SK-N-SH treated with all-trans-retinoic acid at 6 μM for 48 hours (cell line): ENCODE measurements around the gene TUG1.

Experiments used
- ATAC-seq: fragments of 200-7000 bp; cut with Tn5 transposase; 3 replicates; pipeline ENCODE4 v1.9.1; 2020; ENCODE audit warnings: mild to moderate bottlenecking, moderate library complexity
- BACH2 ChIP-seq: fragments of 250-450 bp; sonication (Bioruptor Pico); IDR thresholded peaks from 2 replicates; pipeline ENCODE4 v1.9.0; 2021; ENCODE audit warnings: mild to moderate bottlenecking, borderline replicate concordance
- CSDC2 ChIP-seq: fragments of 250-450 bp; sonication (Bioruptor Pico); IDR thresholded peaks from 2 replicates; pipeline ENCODE4 v1.5.0; 2020; ENCODE audit warnings: mild to moderate bottlenecking, moderate library complexity
- ESRRG ChIP-seq: fragments of 250-450 bp; sonication (Bioruptor Pico); IDR thresholded peaks from 2 replicates; pipeline ENCODE4 v1.6.1; 2021; ENCODE audit warnings: mild to moderate bottlenecking
- GLIS3 ChIP-seq: fragments of 250-450 bp; sonication (Bioruptor Pico); IDR thresholded peaks from 2 replicates; pipeline ENCODE4 v1.5.0; 2020; ENCODE audit warnings: mild to moderate bottlenecking, moderate library complexity
- OSR1 ChIP-seq: fragments of 250-450 bp; sonication (Bioruptor Pico); IDR thresholded peaks from 2 replicates; pipeline ENCODE4 v1.8.0; 2022; ENCODE audit warnings: moderate library complexity, mild to moderate bottlenecking, inconsistent platforms
- POU6F1 ChIP-seq: fragments of 250-450 bp; sonication (Bioruptor Pico); IDR thresholded peaks from 2 replicates; pipeline ENCODE4 v1.8.0; 2021; ENCODE audit warnings: low read depth, mild to moderate bottlenecking, moderate library complexity, borderline replicate concordance
- PPARA ChIP-seq: fragments of 250-450 bp; sonication (Bioruptor Pico); IDR thresholded peaks from 2 replicates; pipeline ENCODE4 v1.5.0; 2020; ENCODE audit warnings: mild to moderate bottlenecking, borderline replicate concordance
- RARB ChIP-seq: fragments of 250-450 bp; sonication (Bioruptor Pico); IDR thresholded peaks from 2 replicates; pipeline ENCODE4 v1.8.0; 2021; ENCODE audit warnings: mild to moderate bottlenecking, moderate library complexity
- SNAI2 ChIP-seq: fragments of 250-450 bp; sonication (Bioruptor Pico); IDR thresholded peaks from 2 replicates; pipeline ENCODE4 v1.5.0; 2020; ENCODE audit warnings: mild to moderate bottlenecking, moderate library complexity
- TCF4 ChIP-seq: fragments of 250-450 bp; sonication (Bioruptor Pico); IDR thresholded peaks from 2 replicates; pipeline ENCODE4 v1.8.0; 2021; ENCODE audit warnings: mild to moderate bottlenecking, moderate library complexity, borderline replicate concordance
- ZC3H10 ChIP-seq: fragments of 250-450 bp; sonication (Bioruptor Pico); IDR thresholded peaks from 2 replicates; pipeline ENCODE4 v1.5.1; 2021; ENCODE audit warnings: mild to moderate bottlenecking, moderate library complexity
- ZFP3 ChIP-seq: fragments of 250-450 bp; sonication (Bioruptor Pico); IDR thresholded peaks from 2 replicates; pipeline ENCODE4 v1.5.0; 2020; ENCODE audit warnings: mild to moderate bottlenecking, moderate library complexity
- ZFP30 ChIP-seq: fragments of 450-650 bp; formaldehyde crosslinking; IDR thresholded peaks from 2 replicates; pipeline ENCODE4 v1.5.0; 2022; ENCODE audit warnings: mild to moderate bottlenecking, moderate library complexity
- ZNF70 ChIP-seq: fragments of 450-650 bp; formaldehyde crosslinking; IDR thresholded peaks from 2 replicates; pipeline ENCODE4 v1.5.0; 2020; ENCODE audit warnings: mild to moderate bottlenecking, moderate library complexity
- ZNF8 ChIP-seq: fragments of 450-650 bp; formaldehyde crosslinking; IDR thresholded peaks from 2 replicates; pipeline ENCODE4 v1.5.0; 2020; ENCODE audit warnings: mild to moderate bottlenecking, moderate library complexity
- TF ChIP-seq, protein P1 (sequence below): fragments of 250-450 bp; sonication (Bioruptor Pico); IDR thresholded peaks from 2 replicates; pipeline ENCODE4 v1.8.0; 2020; ENCODE audit warnings: mild to moderate bottlenecking, moderate library complexity, borderline replicate concordance

TUG1 gene

DNA sequence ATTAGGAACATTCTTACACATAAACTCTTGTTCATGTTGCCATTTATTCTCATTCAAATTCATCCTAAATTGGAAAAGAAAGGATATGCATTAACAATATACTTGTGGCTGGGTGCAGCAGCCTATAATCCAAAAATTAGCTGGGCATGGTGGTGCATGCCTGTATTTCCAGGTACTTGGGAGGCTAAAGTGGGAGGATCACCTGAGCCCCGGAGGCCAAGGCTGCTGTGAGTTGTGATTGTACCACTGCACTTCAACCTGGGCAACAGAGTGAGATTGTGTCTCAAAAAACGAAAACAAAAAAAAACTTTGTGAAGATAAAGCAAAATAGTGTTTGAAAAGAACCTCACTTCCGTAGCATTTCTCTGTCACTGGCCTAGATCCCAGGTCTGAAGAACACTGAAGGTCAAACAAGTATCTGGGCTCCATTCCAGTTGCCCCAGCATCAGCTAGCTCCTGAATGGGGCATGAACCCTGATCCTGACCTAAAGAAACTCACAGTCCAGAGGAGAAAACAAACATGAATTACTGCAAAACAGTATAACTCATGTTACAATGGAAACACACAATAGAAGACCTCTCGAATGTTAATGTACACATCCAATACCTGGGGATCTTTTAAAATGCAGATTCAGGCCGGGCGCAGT is 32.2 kb downstream of the TUG1 start:
- TF ChIP-seq POU6F1 (CRISPR knock-in tag) (no peak), TCF4 (no peak)
- ATAC-seq, result no peak

DNA sequence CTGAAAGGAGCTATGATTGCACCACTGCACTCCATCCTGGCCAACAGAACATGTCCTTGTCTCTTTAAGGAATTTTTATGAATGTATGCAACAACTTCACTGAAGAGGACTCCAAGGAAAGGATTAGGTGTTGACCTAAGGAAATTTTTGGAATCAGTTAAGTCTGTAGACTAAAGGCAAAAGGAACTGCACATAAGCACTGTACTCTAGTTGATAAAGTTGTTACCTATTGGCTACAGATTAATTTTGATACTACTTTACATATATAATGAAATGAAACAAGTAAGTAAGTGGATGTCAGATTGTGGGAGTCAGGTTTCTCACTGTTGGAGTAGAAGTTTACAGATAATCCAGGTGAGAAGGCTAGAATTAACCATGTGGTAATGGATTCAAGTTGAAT is 36.5 kb downstream of the TUG1 start:
- ATAC-seq, result no peak
- no peak for TF ChIP-seq OSR1 (CRISPR knock-in tag)
- no peak for TF ChIP-seq ZC3H10 (CRISPR knock-in tag)
- TF ChIP-seq ESRRG, result no peak
- TF ChIP-seq ZNF70, result no peak
- no peak for TF ChIP-seq ZFP30 (CRISPR knock-in tag)

- no peak for ATAC-seq
- no peak for TF ChIP-seq ZNF70
- TF ChIP-seq, protein P1, sequence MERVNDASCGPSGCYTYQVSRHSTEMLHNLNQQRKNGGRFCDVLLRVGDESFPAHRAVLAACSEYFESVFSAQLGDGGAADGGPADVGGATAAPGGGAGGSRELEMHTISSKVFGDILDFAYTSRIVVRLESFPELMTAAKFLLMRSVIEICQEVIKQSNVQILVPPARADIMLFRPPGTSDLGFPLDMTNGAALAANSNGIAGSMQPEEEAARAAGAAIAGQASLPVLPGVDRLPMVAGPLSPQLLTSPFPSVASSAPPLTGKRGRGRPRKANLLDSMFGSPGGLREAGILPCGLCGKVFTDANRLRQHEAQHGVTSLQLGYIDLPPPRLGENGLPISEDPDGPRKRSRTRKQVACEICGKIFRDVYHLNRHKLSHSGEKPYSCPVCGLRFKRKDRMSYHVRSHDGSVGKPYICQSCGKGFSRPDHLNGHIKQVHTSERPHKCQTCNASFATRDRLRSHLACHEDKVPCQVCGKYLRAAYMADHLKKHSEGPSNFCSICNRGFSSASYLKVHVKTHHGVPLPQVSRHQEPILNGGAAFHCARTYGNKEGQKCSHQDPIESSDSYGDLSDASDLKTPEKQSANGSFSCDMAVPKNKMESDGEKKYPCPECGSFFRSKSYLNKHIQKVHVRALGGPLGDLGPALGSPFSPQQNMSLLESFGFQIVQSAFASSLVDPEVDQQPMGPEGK (CRISPR knock-in tag), result no peak
- no peak for TF ChIP-seq ZNF8
- TF ChIP-seq BACH2 (CRISPR knock-in tag), result no peak
- TF ChIP-seq POU6F1 (CRISPR knock-in tag), result no peak
- TF ChIP-seq RARB (CRISPR knock-in tag), result no peak
- TF ChIP-seq OSR1 (CRISPR knock-in tag), result no peak
- TF ChIP-seq GLIS3 (CRISPR knock-in tag), result no peak
- no peak for TF ChIP-seq SNAI2 (CRISPR knock-in tag)
- TF ChIP-seq TCF4, result no peak
These were observed 50.3 kb downstream of the TUG1 start for GRCh38 chr22:31019191-31019930.

DNA sequence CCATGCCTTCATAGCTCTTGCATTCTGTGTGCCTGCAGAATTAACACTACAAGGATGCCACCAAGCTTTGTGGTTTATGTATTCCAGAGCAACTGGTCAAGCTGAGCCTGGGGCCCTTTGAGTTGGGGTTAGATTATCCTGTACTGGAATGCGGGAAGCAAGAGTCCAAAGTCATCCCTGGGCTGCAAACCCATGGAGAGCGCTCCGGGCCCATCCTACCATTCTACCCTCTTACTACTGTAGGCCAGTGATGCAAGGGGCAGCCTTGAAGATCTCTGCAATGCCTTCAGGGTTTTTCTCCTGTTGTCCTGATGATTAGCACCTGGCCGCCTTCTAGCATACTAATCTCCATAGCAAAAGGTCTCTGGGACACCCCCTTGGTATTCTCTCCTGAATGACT is 51.3 kb downstream of the TUG1 start:
- no peak for ATAC-seq
- TF ChIP-seq ZFP3 (CRISPR knock-in tag), result no peak
- TF ChIP-seq SNAI2 (CRISPR knock-in tag), result no peak
- no peak for TF ChIP-seq ZC3H10 (CRISPR knock-in tag)
- TF ChIP-seq TCF4, result no peak
- no peak for TF ChIP-seq ZNF8
- TF ChIP-seq ZFP30 (CRISPR knock-in tag), result no peak
- no peak for TF ChIP-seq CSDC2 (CRISPR knock-in tag)
- no peak for TF ChIP-seq PPARA (CRISPR knock-in tag)

DNA sequence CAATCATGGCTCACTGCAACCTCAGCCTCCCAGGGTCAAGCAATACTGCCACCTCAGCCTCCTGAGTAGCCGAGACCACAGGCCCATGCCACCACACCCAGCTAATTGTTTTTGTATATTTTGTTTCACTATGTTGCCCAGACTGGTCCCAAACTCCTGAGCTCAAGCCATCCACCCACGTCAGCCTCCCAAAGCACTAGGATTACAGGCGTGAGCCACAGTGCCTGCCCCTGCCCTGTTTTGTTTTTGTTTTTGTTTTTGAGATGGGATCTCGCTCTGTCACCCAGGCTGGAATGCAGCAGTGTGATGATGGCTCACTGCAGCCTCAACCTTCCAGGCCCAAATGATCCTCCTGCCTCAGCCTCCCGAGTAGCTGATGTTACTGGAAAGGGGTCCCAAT is 53.5 kb downstream of the TUG1 start:
- TF ChIP-seq TCF4 (no peak), POU6F1 (CRISPR knock-in tag) (no peak), ZFP3 (CRISPR knock-in tag) (no peak), GLIS3 (CRISPR knock-in tag) (no peak), ZFP30 (CRISPR knock-in tag) (no peak)
- no peak for ATAC-seq
